Activated T-cell treated with anti-CD3 and anti-CD28 coated beads, Interleukin-2, amount 50 U/mL, for 48 hours (primary cell): ENCODE measurements around the gene CABLES2.

Experiments used
- DNase-seq, 2 experiments: peaks; one replicate each; pipeline ENCODE4 v3.0.0-alpha.2; 2020

CABLES2 gene

DNA sequence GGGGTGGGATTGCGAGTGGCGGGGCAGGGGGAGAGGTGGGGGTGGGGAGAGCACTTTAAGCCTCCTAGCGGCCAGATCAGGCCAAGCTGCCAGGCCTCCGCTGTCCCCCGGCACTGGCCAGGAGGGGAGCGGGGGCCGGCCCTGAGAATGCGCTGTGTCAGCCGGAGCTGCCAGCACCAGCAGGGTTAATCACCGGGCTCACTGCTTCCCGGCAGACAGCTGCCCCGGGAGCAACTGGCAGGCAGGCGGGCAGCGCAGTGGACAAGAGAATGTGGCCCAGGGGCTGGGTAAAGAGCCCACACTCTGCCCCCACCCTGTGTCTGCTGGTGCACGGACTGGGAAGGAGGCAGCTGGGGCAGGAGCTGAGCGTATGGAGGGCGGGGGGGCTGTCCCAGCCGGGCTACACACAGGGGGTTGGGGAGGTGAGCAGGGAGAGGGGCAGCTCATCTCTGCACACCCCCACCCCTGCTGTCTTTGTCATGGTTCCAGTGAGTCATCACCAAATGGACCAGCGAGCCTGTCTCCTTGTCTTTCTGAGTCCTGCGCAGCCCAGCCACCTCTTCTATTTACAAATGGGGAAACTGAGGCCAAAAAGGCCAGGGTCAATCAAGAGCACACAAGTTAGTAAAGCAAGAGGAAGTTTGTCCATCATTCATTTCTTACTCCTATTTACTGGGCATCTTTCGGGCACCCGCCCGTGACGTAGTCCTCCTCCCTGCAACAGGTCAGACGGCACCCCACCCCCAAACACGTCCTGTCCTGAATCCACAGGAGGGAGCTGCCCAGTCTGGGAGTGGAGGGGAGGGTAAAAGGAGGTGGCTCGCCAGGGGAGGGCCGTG is 37.9 kb downstream of the CABLES2 start:
- no peak for DNase-seq

DNA sequence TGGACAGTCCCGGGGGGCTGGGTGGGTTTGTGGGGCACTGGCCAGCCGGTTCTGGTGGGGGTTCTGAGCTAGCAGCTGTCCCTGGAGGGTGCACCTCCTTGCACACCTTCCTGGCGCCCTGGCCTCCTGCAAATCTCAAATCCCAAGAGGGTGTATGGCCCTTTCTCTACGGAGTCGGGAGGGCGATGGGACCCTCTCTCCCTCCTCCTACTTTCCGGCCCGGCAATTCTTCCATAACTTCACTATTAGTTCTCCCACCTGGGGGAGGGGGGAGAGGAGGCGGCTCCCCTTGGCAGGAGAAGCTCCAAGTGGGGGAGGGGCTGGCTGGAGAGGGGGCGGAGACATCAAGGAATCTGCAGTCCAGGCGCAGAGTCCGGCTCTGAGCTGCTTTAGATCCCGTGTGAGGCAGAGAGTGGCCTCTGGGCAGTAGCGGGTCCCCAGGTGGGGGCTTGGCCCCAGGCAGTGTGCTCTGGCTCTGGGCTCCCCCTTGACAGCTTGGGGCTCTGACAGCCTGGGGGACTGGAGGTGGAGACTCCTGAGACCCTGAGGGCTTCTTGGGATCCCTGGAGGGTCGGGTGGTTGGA is 38.6 kb downstream of the CABLES2 start:
- DNase-seq, result no peak

DNA sequence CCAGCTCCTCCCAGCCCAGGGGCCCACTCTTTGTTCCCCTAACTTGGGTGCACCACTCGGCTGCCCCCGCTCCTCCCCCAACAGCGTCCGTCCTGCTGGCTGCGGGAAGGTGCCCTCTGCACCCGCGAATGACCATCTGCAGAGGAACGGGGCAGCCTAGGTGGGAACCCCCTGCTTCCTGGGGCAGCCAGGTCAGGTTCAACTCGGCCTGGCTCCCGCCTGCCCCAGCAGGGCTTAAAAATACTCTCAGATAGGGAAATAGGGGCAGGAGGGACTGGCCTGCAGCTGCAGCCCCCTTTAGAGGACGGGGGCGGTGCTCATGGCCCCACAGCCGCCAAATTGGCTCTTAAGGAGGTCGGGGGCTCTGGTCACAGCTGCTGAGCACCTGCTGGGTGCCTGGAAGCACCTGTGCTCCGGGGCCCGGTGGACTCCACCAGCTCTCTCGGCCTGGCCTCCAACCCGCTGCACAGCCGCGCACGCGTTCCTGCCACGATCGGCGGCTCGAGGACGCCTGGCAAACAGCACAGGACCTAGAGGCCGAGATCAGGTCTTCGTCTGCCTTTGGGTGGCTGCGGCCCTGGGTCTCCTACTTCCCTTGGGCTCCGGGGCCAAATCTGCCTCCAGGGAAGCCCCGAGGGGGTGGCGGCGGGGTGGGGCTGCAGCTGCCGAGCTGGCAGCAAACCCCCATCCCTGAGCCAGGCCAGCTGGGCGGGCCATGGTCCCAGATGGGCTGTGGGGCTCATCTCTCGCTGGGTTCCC is 39.3 kb downstream of the CABLES2 start:
- peak in 1 of 2 experiments; percentile 57 for DNase-seq

DNA sequence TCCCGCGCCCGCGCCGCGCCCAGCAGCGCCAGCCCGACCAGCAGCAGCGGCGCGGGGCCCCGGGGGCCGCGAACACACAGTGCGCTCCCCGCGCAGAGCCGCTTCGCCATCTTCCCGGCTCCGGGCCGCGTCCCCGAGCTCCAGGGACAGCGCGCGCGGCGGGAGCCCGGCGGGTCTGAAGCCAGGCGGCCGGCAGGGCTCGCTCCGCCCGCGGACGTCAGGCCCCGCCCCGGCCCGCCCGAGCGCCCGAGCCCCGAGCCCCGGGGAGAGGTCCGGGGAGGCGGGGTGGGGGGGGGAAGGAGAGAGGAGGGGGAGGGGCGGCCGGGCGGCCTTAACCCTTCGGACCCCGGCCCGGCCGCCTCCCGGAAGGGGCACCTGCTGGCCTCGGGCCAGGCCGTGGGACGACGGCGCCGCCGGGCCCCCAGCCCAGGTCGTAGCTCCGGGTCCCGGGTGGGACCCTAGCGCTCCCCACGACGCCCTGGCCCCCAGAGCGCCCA is 39.9 kb downstream of the CABLES2 start, which contains the start of gene LAMA5:
LAMA5 (minus strand) TSS at position 177 of the 497 bp plus-strand sequence; CDS start at position 110, 67 bp downstream.
- DNase-seq, result no peak

DNA sequence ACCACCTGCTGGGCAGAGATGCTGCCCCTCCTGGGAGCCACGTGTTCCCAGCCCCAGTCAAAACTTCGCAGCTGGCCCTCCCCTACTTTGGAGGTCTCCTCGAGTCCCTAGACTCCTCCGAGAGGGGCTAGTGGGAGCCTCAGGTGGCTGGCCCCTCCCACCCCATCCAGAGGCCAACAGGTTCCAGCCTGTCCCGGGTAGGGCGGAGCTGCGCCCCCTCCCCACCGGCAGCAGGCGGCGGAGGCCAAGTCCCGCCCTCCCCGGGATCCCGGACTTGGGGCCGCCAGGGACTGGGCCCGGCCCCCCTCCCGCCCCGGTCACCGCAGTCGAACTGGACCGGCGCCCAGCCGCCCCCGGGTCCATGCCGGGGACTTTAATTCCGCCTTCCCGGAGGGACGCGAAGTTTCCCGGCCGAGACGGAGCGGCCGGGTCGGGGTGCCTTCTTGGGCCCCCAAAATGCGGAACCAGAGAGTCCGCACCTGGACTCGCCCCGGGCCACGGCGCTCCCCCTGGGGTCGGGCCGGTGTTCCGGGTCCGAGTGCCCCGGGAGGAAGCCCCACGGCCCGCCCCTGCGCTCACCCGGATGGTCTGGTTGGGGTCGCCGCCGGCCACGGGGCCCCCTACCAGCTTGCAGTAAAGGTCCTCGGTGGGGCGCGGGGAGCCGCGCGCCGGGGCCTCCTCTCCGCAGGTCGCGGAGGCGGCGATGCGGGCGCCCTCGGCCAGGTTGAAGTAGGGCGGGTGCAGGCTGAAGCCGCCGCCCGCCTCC is 40.5 kb downstream of the CABLES2 start:
- DNase-seq, result no peak

DNA sequence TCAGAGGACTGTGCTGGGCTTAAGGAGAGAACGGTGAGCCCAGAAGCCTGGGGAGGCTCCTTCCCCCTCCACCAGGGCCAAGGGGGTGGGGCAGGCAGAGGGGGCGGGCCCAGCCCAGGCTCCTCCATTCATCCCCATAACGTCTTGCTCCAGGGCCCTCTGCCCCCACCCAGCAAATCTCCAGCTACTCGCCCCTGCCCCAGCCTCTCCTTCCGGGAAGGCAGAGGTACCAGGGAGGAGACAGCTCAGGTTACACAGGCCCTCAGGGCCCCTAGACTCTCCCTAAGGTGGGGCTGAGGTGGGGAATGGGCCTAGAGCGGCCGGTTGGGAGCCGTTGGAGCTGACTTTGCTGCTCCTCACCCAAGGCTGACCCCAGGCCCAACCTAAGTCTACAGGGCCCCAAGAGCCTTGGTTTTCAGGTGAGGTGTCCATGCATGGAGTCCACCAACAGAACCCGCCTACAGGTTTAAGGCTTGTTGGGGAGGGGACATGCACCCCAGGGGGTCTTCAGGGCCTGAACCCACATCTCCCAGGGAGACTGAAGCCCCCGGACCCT is 41.2 kb downstream of the CABLES2 start:
- DNase-seq, result no peak

DNA sequence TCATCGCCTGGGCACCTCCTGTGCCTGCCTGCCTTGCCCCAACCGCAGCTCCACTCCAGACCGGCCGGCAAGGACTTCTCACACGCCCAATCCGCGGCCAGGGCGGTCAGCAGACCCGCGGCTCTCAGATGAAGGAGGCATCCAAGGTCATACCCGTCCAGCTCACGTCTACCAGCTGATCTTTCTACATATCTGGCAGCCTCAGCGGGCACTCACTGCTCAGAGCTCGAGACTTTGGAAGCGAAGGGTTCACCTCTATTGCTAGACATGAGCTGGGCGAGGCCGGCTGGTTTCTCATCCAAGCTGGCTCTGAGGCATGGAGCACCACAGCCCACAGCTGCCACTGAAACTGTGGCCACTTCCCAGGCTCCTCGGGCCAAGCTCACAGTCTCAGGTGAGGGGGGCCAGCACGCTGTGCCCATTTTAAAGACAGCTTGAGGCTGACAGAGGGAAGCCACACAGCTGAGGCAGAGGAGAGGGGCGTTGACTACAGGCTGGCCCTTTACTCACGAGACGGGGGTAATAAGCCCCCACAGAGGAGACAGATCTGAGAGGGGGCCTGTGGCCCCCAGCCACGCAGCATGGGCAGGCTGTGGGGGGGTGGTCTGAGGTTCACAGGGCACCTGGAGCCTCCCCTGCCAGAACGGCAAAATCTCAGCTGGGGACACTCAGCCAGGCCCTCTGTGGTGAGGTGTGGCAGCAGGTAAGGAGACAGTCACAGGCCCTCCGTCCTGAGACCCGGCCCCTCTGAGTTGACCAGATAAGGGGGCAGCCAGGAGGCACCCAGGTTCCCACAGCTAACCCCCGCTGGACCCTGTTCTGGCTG is 42.0 kb downstream of the CABLES2 start:
- no peak for DNase-seq

DNA sequence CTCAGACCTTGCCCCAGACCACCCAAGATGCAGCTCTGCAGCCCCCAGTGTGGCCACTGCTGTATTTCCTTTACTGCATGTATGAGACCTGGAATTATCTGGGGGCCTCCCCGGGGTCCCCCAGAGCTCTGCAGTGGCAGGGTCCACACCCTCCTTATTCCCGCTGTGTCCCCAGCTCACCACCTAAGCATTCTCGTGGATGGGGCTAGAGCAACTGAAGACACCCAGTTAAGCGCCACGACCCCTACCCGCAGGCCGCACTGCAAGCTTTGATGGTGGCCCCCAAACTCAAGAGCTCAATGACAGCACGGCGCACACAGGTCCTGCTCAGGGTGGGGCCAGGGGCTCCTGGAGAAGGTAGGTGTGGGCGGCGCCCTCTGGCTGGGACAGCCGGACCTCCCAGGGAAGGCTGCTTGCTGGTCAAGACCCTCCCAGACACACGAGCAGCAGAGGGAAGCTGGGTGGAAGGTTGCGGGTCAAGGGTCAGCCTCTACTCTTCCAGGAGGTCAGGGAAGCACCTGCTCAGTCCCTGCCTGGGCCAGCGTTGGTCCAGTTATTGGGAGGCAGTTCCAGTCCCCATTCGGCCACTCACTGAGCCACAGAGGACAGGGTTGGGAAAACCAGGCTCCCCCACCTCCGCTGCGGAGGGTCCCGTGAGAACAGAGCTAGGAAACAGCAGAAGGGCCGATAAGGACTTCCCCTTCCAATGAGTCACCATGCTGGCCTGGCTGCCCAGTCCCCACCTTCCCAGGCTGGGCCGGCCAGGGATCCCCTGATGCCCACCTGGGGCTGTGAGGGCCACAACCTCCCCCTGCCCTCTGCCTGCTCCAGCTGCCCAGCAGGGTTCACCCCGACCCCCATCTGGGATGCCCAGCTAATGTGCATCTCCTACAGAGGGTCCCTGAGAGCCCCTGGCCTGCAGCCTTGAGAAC is 42.9 kb downstream of the CABLES2 start:
- no peak for DNase-seq

DNA sequence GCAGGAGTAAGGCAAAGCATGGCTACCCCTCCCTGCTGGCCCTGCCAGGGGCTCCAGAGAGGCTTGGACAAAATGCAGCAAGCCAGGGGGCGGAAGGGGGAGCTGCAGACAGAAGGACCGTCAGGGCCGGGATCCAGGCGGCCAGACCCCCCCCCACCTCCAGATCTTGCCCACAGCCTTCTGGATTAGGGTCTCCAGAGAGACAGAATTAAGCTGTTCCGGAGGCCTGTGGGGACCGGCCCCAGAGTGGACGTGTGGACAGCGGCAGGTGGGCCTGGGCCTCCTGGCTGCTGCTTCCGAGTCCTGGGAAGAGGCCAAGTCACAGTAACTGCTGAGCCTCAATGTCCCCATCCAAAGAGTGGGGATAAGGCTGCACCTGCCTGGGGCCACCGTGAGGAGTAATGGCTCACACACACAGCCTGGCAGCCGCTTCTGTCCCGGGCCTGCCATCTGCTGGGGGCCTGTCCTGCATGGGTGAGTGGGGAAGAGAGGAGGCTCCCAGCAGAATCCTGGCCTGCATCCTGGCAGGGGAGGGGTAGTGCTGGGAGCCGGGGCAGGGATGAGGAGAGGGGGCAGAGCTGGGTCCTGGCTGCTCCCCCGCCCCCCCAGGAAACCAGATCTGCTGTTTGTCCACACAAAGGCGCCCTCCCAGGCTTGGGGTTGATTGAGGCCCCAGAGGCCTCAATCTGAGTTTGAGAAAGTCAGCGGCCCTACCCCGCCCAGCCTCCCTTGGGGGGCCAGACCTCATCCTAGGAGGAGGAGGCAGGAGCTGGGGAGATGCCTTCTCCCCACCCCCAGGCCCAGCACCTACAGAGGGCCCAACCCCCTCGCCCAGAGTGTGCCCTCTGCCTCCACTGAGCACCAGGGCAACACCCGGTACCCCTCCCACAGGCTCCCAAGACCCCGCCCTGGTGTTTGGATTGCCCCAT is 43.8 kb downstream of the CABLES2 start:
- DNase-seq, result no peak

DNA sequence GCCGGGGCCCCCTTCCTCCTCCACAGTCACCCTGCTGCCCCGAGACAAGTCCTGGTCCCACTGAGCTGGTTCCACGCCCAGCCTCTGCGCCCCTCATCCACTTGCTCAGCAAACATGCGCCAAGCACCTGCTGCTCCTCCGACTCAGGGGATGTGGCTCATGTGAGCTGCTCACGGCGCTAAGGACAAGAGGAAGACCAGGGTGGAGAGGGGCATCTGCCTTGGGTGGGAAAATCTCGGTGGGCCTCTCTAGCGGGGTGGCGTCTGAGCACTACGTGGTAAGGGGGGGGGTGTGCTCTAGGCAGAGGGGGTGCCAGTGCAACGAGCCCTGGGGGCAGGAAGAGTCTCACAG is 44.5 kb downstream of the CABLES2 start:
- no peak for DNase-seq

DNA sequence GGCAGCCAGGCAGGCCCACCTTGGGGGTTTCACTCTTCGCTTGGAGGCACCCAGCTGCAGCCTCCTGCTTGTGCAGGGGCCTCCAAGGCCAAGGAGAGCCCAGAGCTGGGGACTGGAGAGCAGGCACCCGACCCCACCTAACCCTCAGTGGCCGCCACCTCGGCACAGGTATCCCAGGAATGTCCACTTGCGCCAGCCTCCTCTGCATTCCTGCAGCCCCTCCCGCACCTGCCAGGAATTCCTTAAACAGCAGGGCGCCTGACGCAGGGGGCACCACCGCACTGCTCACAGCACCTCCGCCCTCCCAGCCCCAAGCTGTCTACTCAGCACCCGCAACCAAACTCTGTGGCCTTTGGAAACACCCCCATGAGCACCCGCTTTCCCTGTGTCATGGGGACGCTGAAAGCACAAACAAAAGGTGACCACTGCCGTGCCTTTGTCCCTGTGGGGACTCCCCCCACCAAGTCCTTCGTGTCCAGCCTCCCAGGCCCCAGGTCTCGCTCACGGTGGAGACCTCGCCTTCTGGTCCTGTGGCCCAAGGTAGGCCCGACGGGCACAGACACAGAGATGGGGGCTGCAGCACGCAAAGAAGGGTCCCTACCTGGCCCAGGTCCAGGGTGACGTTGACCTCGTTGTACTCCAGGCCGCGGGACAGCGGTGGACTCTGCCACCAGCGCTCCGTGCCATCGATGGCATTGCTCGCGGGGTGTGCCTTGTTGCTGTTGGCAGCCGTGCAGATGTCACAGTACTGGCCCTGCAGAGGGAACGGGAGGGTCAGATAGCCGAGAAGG is 45.1 kb downstream of the CABLES2 start:
- DNase-seq, result no peak

DNA sequence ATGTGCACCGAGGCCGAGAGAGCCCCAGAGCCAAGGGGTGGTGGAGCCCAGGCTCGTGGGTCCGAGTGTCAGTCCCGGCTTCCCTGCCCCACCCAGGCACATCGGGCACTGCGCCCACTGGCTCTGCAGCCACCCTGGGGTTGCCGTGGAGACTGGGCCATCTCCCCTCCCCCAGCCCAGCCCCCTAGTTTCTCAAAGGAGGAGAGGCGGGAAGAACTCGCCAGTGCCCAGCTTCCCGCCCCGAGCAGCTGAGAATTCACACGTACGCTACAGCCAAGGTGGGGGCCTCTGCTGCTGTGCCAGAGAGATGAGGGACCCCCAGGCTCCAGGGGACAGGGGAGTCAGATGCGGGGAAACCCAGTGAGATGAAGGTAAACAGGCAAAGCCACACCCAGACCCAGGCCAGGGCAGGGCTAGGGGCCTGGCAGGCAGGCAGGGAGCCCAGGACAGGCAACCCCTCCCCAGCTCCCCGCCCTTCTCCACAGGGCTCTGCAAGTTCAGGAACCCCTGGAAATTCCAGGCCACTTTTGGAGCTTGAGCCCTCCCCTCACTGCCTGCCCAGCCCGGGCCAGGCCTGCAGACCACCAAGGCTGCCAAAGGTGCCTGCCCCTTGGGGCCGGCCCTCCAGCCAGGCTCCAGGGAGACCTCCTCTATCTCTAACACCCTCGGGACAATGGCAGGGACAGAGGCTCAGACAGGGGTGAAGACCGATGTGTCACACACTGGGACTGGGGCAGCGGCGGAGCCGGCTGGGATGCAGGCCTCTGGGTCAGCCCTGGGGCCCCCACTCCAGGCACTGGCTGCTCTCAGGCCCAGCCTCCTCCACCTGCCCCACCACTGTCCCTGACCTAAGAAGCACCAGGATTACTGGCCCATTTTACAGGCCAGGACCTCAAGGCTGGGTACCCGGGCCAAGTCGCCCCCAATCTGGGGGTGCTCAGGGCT is 46.0 kb downstream of the CABLES2 start:
- DNase-seq, result no peak

DNA sequence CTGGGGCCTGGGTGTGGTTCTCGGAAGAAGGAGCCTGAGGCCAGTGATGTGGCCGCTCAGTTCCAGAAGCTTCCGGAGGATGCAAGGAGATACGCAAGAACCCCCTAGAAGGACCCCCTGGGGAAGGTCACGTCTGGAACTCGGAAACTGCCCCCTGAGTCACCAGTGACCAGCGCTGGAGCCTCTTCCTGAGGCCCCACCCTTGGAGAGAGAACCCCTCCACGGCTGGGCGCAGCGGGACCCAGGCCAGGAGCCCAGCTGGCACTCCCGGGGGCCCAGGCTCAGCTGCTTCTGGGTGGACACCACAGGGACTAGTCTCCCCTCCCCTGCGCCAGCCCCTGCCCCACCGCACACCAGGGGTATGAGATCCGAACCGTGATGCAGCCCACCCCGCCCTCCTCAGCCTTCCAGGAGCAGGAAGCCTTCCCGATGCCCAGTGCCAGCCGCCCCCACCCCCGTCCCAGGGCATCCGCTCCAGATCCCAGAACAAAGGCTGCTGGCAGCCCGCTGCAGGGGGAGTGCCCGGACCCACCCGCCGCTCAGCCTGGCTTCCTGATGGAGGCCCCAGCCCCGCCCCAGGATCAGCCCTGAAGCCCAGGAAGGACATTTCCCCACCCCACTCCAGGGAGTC is 47.5 kb downstream of the CABLES2 start:
- no peak for DNase-seq

DNA sequence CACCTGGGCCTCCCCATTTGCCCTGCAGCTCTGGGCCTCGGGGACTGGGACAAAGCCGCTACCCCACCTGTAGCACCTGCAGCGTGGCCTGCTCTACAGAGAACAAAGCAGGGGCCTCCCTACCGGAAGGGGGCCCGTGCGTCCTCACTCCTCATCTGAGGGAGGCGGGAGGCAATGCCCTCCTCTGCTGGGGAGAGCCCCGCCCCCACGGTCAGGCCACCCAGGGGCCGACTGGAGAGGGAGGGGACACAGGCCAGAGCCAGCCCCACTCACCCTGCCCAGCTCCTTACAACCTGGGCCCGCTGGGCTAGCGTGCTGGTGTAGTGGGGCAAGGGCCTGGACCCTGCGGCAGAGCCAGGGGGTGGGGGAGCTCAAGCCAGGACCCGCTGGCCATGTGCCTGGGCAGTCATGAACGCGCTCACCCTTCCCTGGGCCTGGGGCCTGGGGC is 48.0 kb downstream of the CABLES2 start:
- DNase-seq, result no peak

DNA sequence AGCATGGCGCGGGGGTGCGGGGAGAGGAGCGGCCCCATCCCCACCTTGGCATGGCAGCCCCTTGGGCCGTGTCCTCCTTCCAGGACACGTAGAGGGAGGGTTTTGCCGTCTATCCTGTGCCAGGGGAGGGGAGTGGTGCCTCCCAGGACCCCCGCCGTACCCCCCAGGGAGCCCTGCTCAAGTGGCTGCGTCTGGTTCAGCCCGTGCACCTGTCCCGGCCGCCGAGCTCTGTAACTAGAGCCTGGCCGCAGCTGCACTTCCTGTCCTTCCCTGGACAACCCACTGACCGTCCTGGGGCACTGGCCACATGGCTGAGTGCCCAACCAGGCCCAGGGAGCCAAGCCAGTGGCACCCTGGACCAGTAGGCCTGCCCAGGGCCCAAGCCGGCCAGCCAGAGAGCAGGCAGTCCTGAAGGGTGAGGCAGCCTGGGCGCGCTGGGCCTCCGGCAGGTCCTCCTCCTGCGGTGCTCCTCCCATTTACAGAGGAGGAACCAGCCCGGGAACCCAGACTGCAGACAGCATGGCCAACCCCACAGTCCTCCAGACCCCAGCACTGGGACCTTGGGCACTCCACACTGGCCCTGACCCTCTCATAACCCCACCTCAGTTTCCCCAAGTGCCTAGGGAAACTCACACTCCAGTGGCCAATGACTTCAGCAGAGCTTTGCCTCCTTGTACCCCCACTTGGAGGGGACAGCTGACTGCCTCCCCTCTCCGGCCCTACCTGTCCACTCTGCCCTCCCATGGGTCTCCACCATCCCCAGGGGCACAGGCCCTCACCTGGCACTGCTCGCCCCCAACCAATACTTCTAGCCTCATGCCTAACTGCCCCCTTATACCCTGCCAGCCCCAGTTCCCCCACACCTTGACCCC is 48.7 kb downstream of the CABLES2 start:
- no peak for DNase-seq

DNA sequence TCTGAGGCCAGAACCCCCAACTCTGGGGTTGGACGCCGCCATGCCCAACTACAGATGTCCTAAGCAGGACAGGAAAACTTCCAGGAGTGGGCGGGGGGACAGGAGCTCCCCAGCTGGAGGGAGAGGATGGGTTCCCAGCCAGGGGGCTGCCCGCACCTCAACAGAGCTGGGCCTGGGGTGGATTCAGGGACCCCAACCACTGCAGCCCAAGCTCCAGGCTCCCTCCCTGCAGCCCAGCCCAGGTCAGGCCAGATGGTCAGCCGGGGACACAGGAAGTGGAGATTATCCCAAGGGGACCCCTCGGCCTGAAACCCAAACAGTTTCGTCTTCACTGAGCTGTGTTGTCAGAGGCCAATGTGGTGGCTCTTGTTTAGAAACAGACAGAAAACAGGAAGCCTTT is 49.4 kb downstream of the CABLES2 start:
- no peak for DNase-seq
